Esophagus squamous epithelium (tissue), 4 donors: ENCODE results near the gene HERC5.

Experiments used
- POLR2A ChIP-seq, 4 donors: fragments of 450-650 bp; IDR thresholded peaks; one replicate each; pipeline ENCODE4 v1.6.1; 2017; ENCODE audit warnings: antibody characterized with exemption in 4 of 4, mild to moderate bottlenecking in 4 of 4, moderate library complexity in 3 of 4
- TF ChIP-seq, protein P1 (sequence below), 6 experiments: fragments of 450-650 bp in 4 of 6; fragments of 200-600 bp in 2 of 6; sonication (generic) in 2 of 6; IDR thresholded peaks; one replicate each; pipeline ENCODE4 v1.5.1; 2016 to 2019; ENCODE audit warnings: antibody characterized with exemption in 6 of 6, mild to moderate bottlenecking in 4 of 6, moderate library complexity in 4 of 6

- no peak for TF ChIP-seq POLR2A (IDR thresholded peaks at IDR 0.05)
- TF ChIP-seq, protein P1, sequence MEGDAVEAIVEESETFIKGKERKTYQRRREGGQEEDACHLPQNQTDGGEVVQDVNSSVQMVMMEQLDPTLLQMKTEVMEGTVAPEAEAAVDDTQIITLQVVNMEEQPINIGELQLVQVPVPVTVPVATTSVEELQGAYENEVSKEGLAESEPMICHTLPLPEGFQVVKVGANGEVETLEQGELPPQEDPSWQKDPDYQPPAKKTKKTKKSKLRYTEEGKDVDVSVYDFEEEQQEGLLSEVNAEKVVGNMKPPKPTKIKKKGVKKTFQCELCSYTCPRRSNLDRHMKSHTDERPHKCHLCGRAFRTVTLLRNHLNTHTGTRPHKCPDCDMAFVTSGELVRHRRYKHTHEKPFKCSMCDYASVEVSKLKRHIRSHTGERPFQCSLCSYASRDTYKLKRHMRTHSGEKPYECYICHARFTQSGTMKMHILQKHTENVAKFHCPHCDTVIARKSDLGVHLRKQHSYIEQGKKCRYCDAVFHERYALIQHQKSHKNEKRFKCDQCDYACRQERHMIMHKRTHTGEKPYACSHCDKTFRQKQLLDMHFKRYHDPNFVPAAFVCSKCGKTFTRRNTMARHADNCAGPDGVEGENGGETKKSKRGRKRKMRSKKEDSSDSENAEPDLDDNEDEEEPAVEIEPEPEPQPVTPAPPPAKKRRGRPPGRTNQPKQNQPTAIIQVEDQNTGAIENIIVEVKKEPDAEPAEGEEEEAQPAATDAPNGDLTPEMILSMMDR (IDR thresholded peaks at IDR 0.05): no peak
Measured at GRCh38 chr4:88517825-88518224, 60.9 kb downstream of the HERC5 start.
